Colon (tissue), 2 donors: ENCODE results near the gene POLN.
"Not testable (repeated sequence)": the region's sequence is repeated elsewhere in the genome, so short reads cannot be mapped to it uniquely, and the experiment has no call there.

Experiments used
- FAIRE-seq: peaks from 2 replicates; lab custom pipeline; 2012; peaks lifted over from hg19 to GRCh38; lab: Jason Lieb, UNC
- donor health status: control.
- donor health status: control.

Gene POLN

GRCh38 chr4:2218436-2218835 is 23.5 kb downstream of the POLN start:
- no peak for FAIRE-seq

DNA sequence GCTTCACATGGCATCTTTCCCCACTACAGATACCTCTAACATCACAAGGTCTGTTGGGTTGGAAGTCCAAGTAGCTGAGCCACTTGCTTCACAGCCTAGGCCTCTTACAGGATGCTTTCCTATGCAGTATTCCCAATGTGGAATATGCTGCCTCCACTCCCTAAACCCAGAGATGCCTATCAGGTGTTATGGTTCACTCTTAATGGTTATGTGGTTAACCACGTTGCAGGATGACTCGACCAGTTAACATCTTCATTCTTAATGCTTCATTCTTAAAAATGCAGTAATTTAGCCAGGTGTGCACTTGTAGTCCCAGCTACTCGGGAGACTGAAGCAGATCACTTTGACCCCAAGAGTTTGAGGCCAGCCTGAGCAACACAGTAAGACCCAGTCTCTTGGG is 24.2 kb downstream of the POLN start:
- no peak for FAIRE-seq

DNA sequence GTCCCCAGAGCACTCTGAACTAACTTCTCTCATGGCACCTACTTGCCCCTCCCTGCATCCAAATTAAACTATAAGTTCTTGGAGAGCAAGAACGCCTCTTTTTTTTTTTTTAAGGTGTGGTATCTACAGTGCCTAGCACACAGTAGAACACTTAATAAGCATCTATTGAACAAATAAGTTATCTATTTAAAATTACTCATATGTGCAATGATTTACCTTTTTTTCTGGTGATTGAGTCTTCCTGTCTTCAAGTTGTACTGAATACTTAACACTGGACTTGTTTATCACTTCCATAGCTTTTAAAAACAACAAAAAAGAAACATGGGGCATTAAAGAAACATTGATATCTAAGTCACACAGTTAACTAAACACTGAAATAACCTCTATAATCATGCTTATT is 29.1 kb downstream of the POLN start:
- FAIRE-seq: no peak

- not testable (repeated sequence) for FAIRE-seq
These were observed 39.1 kb downstream of the POLN start for GRCh38 chr4:2202789-2203188.

DNA sequence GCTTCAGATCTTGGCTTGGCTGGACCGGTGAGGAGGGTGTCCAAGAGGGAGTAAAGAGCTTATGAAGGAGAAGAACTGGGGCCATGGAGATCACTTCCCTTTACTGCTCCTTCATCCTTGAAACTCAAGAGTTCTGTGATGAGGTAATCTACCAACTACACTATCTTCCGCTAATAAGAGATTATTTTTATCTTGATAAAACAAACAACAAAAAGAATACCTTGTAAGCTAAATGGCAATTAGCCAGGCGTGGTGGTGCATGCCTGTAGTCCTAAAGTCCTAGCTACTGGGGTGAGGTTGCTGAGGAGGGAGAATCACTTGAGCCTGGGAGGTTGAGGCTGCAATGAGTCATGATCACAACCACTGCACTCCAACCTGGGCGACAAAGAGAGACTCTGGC is 47.4 kb downstream of the POLN start:
- FAIRE-seq: no peak

- FAIRE-seq: no peak
These were observed 48.6 kb downstream of the POLN start for GRCh38 chr4:2193326-2193725.

GRCh38 chr4:2186865-2187172 is 55.1 kb downstream of the POLN start:
- FAIRE-seq: no peak

GRCh38 chr4:2186133-2186864 is 55.6 kb downstream of the POLN start:
- FAIRE-seq: no peak

- no peak for FAIRE-seq
These were observed 58.5 kb downstream of the POLN start for GRCh38 chr4:2183394-2183793.

GRCh38 chr4:2182994-2183393 is 58.9 kb downstream of the POLN start:
- no peak for FAIRE-seq

- no peak for FAIRE-seq
These were observed 61.5 kb downstream of the POLN start for GRCh38 chr4:2180410-2180809.

DNA sequence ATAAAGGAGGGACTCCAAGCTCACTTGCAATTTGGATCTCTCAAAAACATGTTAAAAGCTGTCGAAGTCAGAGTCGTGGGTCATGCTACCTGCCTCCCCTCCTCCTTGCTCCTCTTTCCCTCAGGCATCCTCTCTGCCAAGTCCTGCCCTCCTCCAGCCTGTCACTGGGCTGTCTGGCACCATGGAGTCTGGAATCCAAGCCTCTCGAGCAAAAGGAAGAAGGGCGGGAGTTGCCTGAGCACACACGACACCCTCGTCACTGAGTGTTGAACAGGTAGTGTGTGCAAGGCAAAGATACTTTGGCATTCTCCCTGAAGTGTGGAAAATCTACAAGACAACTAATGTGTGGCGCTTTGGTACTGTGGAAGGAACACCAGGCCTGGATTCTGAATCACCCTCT is 62.2 kb downstream of the POLN start:
- no peak for FAIRE-seq

DNA sequence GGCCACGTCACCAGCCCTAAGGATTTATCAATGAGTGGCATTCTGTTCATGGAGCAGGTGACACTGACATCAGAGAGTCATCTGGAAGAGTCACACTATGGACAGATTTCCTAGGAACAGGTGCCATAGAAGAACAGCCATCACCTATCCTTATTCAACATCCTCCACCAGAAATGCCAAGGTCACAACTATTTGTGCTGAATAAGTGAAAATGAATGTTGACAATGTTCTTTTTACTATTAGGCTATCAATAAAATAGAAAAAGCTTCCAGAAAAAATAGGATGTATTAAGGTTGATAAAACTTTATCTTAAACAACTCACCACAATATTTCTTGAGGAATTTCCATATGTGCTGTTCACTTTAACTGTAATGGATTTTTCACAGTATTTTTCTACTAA is 62.9 kb downstream of the POLN start:
- FAIRE-seq: no peak

GRCh38 chr4:2177443-2178093 is 64.4 kb downstream of the POLN start:
- no peak for FAIRE-seq

DNA sequence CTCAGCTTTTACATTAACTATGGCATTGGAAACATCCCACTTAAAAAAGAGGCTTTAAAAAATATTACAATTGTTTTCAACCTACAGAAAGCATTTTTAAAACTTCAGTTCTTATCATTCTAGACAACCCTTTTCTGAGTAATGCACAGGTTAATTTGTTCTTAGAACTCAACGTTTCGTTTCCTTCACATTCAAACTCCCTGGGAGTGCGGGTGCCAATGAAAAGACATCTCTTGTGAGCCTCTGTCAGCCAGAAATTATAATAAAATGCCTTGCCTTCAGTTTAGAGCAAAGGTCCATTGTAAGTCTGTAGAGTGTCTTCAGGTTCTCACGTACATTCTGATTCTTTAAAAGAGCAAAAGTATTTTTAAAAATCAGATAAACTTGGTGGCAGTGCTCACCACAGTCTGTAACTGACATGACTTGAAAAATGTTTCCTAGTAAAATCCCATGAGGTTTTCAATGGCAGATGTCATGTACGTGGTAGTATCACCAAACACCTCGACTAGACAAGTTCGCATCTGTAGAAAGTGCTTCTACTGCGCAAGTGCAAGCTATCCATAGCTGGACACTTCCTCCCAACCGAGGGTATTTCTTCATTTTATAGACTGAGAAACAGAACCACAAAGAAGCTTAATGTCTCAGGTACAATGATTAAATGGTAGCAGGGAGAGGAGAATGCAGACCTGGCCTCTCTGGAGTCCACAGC is 65.8 kb downstream of the POLN start:
- FAIRE-seq: no peak

GRCh38 chr4:2174061-2174460 is 67.9 kb downstream of the POLN start:
- FAIRE-seq: no peak

GRCh38 chr4:2172627-2173231 is 69.2 kb downstream of the POLN start:
- no peak for FAIRE-seq

DNA sequence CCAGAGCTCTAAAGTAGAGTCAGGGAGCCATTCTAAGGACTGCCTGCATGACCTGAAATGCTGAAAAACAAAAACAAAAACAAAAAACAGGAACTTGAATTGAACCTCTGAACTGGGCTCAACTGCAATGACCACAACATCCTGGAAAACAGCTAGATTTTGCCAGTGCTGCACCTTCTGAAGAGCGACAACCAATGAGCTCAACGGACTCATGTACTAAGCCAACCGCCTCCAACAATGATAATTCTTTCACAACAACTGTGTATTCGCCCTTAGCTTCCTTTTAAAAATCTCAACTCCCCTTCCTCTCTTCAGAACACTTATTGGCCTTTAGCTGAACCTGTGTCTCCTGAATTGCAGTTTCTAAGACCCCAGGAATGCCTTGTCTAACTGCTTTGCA is 69.8 kb downstream of the POLN start:
- no peak for FAIRE-seq

DNA sequence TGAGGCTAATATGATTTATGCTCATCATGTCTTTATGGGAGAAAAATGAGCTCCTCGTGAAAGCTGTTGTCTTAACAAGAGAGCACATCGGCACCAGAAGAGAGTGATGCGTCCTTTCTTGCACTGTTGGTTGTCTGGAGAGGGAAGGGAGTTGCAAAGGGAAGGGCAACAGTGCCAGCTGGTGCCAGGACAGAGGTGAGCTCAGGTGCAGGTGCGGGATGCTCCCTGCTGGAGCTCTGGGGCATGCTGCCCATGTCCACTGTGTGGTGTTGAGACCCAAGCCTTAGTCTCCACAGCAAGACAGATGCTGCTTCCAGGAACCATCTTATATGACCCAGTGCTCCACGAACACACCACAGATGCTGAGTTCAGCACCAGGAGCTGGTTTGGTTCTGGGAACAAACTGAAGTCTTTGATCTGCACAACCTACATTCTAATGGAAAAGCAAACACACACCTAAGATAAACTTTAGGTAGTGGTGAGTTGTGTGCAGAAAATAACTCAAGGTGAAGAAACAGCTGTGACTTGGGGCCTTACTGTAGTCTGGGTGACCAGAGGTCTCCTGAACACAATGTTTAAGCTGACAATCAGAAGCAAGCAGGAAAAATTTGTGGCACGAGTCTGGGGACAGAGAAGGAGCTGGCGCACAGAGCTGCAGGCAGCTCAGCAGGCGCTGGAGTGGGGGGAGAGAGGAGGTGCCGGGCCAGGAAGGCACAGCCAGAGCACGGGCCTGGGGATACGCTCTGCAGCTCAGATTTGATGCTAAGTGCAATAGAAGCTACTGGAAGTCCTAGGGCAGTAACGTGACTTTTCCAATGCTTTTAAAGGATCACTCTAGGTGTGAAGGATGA is 73.2 kb downstream of the POLN start:
- no peak for FAIRE-seq

- FAIRE-seq: no peak
These were observed 75.7 kb downstream of the POLN start for GRCh38 chr4:2166253-2166652.

GRCh38 chr4:2165391-2165790 is 76.5 kb downstream of the POLN start:
- no peak for FAIRE-seq

GRCh38 chr4:2163311-2163821 is 78.6 kb downstream of the POLN start:
- no peak for FAIRE-seq
